NCI-H2196 (cell line): ENCODE data around the gene MRPL41.
"Not testable (repeated sequence)": the region's sequence is repeated elsewhere in the genome, so short reads cannot be mapped to it uniquely, and the experiment has no call there.

ENCODE experiments used
- DNase-seq: peaks from one replicate; lab custom pipeline; 2025; ENCODE audit not compliant: unreplicated experiment; lab: John Stamatoyannopoulos, UW

Gene MRPL41

DNA sequence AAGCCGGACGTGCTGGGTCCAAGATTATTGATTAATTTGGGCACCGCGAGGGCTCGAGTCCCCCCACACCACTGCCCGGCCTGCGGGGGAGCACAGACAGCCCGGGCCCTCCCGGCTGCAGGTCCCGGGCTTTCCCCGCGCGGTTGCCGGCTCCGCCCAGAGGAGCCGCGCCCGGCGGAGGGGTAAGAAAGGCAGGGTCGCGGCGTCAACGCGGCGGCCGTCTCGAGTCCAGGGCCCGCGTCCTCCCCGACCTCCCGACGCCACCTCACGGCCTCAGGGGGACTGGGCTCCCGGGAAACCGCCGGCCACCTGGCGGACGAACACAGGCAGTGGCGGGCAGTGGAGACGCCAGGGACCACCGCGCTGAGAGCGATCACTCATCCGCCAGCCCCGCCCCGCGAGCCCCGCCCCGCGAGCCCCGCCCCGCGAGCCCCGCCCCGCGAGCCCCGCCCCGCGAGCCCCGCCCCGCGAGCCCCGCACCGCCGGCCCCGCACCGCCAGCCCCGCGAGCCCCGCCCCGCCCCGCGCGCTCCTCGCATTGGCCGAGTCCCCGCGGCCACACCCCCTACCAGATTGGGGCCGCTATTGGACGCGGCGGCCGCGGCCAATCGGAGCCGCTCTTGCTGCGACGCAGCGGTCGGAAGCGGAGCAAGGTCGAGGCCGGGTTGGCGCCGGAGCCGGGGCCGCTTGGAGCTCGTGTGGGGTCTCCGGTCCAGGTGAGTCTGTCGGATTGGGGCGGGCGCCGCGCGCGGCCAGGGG lies at the start of gene MRPL41:
MRPL41 (plus strand) TSS at position 616 of the 758 bp plus-strand sequence. CDS start 203 bp downstream, outside the sequence.
- peak; percentile 95 for DNase-seq

DNA sequence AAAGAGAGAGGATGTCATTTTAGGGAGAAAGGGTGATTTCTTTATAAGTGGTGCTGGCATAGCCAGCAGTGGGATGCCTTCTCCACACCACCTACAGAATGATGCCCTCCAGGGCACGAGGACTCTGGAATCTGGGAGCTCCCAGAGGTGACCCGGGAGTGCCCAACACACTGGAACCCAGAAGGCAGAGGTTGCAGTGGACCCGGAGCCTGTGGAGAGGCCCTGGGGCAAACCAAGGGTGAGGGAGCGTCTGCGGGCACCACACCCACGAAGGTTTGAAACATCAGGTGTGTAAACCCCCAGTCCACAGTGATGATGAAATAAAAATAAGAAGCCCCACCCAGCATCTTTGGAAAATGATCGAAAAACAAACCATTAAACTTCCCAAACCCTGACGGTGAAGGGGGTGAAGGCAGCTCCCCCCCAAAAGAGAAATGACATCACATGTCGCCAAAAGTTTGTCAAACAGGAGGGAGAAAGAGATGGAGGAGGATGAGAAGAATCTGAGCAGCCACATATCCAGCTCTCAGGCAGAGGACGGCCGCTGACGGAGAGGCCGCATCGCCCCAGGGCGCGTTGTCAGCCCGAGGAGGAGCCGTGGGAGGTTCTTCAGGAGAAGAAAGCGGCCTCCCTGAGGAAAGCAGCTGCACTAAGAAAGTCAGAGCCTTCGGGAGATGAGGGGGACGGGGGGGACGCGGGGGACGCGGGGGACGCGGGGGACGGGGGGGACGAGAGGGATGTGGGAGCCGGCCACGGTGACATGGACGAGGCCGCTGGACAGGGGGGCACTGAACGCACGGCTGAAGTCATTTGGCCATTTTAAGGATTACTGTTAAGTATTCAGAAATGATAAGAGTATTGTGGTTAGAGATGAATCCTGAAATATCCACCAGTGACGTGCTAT lies 49.4 kb upstream of the MRPL41 start:
- DNase-seq = no peak

DNA sequence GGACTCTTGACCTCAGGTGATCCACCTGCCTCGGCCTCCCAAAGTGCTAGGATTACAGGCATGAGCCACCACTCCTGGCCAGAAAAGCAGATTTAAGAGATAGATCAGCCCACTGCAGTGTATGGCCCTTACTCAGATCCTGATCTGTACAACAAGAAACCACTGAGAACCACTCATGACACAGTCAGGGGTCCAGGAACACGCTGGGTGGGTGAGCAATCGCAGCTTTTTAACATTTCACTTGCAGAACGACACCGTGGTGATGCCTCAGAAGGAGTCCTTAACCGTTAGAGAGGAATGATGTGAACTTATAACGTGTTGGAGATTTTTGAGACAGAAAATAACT lies 47.3 kb upstream of the MRPL41 start:
- DNase-seq = no peak

DNA sequence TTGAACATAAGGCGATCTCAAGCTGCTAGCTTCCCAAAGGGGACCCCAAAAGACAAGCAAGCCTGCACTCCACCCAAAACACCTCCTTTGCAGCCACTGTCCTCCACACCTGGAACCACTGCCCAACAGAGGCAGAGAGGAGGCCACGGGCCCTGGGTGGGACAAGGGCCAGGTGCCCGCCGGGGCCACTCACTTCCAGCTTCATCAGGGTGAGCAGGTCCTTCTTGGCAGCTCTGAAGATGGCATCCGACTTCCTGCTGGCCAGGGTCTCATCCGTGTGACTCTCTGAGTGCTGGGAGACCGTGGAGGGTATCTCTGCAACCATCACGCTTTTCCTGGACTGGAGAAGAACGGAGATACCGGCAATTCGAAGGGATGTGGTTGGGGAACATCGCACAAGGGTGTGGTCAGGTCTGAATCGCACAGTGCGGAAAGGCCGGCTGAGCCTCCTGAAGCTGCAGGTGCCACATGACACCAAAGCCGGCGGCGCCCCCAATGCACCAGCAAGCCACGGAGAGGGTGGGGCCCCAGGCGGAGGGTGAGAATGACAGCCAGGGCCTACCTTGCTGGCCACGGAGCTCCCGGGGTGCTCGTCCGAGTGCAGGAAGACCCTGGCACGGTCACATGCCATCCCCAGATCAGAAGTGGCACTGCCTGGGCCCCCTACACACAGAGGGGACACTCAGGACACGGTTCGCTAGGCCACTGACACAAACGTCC lies 46.1 kb upstream of the MRPL41 start:
- DNase-seq = no peak

DNA sequence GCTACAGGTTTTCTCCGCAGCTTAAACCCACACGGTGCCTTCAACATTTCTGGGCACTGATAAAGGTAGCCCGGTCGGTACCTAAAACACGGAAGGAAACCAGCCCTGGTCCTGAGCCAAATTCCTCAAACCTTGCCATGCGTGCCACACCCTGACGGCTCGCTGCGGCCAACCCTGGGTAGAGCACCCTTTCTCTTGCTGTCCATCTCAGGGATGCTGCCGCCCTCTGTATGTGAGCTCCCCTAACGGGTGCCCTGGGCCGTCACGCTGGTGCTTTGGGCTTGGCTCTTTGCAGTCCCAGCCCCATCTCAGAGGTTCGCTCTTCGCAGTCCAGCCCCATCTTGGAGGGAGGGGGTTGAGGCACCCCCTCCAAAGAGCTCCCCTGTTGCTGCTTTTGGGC lies 45.4 kb upstream of the MRPL41 start:
- DNase-seq = no peak

DNA sequence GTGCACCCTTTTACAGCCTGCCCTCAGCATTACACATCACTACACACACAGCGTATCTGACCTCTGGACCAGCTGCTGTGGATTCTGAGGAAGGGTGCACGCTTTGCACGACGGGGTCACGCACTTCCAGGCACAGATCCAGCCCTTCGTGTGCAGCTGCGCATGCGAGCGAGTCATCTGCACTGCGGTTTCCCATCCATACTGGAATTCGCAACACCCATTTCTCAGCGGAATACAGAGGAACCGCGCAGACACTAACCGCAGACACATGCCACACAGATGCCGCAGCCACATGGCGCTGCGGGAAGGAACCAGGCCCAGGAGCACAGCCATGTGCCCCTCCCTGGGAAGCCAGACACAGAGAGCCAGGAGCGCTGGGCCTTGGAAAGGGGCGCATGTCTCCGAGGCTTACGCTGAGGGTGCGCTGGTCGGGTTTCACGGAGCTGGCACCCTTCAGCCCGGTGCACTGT lies 44.9 kb upstream of the MRPL41 start:
- DNase-seq = no peak

DNA sequence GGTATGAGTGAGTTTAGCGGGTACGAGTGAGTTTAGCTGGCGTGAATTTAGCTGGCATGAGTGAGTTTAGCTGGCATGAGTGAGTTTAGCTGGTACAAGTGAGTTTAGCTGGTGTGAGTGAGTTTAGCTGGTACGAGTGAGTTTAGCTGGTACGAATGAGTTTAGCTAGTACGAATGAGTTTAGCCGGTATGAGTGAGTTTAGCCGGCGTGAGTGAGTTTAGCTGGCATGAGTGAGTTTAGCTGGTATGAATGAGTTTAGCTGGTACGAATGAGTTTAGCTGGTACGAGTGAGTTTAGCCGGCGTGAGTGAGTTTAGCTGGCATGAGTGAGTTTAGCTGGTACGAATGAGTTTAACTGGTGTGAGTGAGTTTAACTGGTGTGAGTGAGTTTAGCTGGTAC lies 42.5 kb upstream of the MRPL41 start:
- no peak for DNase-seq

DNA sequence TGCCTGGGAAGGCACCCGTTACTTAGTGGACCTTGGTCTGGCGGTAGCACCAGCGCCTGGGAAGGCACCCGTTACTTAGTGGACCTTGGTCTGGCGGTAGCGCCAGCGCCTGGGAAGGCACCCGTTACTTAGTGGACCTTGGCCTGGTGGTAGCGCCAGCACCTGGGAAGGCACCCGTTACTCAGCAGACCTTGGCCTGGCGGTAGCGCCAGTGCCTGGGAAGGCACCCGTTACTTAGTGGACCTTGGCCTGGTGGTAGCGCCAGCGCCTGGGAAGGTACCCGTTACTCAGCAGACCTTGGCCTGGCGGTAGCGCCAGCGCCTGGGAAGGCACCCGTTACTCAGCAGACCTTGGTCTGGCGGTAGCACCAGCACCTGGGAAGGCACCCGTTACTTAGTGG lies 40.6 kb upstream of the MRPL41 start:
- DNase-seq = not testable (repeated sequence)

DNA sequence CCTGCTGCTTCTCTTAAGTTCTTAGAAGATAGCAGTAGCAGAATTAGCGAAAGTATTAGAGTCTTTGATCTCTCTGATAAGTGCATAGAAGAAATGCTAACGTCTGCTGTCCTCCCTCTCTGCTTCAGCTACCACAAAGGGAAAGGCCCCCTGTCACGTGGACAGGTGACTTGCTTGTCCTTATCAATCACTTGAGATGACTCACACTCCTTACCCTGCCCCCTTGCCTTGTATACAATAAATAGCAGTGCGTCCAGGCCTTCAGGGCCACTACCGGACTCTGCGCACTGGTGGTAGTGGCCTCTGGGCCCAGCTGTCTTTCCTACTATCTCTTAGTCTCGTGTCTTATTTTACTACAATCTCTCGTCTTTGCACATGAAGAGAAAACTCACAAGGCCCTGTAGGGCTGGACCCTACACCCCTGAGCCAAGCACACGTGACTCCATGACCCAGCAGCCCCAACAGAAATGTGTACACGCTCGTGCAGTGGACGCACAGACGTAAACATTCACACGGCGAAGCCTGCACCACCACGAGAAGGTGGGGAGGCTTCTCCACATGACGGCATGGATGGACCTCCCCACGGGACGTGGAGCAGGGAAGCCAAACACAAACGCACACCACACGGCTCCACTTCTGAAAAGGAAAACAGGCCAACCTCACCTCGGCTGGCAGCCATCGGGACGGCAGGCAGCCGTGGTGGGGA lies 39.8 kb upstream of the MRPL41 start:
- DNase-seq = no peak

DNA sequence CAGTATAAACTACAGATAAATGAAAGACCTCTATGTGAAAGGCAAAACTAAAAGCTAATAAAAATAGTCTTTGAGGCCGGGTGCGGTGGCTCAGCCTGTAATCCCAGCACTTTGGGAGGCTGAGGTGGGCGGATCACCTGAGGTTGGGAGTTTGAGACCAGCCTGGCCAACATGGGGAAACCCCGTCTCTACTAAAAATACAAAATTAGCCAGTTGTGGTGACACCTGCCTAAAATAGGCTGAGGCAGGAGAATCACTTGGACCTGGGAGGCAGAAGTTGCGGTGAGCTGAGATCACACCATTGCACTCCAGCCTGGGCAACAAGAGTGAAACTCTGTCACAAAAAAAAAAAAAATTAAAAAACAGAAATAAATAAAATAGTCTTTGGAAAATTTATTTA lies 38.5 kb upstream of the MRPL41 start:
- not testable (repeated sequence) for DNase-seq

DNA sequence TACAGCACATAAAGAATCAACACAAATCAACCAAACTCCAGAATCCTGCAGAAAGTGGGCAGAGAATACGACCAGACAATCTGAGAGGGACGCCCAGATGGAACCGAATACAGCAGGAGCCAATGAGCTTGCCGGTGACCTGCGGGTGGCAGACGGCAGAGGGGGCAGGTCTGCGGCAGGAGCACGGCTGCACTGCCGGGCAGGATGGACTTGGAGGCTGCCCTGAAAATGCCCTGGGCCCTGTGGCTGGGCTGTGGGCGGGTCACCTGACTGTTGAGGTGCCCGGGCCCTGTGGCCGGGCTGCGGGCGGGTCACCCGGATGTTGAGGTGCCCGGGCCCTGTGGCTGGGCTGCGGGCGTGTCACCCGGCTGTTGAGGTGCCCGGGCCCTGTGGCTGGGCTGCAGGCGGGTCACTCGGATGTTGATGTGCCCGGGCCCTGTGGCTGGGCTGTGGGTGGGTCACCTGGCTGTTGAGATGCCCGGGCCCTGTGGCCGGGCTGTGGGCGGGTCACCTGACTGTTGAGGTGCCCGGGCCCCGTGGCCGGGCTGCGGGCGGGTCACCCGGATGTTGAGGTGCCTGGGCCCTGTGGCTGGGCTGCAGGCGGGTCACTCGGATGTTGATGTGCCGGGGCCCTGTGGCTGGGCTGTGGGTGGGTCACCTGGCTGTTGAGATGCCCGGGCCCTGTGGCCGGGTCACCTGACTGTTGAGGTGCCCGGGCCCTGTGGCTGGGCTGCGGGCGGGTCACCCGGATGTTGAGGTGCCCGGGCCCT lies 37.7 kb upstream of the MRPL41 start:
- DNase-seq = not testable (repeated sequence)

DNA sequence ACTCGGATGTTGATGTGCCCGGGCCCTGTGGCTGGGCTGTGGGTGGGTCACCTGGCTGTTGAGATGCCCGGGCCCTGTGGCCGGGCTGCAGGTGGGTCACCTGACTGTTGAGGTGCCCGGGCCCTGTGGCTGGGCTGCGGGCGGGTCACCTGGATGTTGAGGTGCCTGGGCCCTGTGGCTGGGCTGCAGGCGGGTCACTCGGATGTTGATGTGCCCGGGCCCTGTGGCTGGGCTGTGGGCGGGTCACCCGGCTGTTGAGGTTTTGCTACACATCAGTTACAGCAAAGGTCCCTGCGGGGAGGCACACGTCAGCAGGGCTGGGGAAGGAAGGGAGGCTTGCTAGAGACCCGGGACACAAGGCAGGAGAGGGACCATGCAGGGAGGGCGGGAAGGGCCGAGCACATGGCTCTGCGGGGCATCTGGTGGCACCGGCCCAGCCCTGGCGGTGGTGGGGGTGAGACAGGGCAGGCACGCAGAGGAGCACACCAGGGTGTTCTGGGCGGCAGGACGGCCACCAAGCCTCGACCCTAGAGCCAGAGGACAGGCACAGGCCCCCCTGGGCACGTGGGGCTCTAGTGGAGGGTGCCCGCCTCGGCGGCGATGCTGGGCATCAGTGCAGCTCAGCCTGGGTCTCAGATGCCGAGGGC lies 36.9 kb upstream of the MRPL41 start:
- no peak for DNase-seq

DNA sequence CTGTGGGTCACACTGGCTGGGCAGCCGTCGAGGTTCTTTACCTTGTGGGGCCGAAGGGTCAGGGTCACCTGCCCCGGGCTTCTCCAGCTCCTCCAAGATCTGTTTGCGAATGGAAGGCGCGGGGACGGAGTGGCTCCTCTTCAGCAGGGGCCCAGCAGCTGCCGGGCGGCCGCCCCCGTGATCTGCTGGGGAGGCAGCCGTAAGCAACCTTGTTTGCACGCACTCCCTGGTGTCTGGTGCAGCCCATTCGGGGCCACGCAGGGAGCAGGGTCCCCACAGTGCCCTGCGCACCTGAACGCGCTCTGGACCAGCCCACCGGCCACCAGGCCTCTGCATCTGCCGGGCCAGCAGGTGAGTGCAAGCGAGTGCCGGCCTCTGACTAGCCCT lies 36.3 kb upstream of the MRPL41 start:
- DNase-seq = no peak

DNA sequence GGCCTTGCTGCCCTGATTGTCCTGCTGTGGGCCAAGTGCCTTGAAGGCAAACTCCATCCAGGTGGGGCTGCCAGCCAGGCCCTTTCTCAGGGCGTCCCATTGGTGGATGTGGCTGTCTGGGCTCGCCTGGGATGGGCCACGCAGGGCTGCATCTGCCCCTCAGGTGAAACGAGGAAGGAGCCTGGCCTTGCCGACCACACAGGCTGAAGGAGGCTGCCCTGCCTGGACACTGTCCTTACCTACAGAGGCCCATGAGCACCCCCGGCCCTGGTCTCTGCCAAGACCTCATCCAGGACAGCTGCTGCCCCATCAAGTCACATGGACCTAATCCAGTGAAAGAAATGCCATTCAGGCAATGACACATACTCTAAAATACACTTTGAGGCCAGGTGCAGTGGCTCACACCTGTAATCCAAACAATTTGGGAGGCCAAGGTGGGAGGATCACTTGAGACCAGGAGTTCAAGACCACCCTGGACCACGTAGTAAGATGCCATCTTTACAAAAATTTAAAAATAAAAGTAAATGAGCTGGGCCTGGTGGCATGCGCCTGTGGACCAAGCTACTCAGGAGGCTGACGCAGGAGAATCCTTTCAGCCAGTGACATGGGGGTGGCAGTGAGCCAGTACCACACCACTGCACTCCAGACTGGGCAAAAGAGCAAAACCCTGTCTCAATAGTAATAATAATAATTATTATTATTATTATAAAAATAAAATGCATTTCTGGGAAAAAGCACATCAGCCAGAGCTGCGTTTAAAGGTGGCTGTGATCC lies 35.3 kb upstream of the MRPL41 start:
- DNase-seq = no peak

DNA sequence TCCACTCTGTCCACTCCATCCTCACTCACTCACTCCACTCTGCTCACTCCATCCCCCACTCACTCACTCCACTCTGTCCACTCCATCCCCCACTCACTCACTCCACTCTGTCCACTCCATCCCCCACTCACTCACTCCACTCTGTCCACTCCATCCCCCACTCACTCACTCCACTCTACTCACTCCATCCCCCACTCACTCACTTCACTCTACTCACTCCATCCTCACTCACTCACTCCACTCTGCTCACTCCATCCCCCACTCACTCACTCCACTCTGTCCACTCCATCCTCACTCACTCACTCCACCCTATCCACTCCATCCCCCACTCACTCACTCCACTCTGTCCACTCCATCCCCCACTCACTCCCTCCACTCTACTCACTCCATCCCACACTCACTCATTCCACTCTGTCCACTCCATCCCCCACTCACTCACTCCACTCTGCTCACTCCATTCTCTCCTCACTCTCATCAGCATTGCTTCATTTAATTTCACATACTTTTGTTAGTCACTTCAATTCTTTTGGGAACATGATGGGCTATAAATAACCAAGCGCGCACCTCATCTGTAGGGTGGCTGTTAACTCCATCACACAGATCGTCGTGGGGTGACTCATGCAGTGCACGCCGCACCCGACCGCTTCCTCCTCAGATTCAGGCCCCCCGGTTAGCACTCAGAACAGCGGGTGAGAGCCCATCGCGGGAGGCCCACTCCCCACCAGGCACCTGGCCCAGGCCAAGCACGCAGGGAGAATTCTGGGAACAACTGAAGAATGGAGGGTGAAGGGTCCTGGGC lies 32.8 kb upstream of the MRPL41 start:
- not testable (repeated sequence) for DNase-seq

DNA sequence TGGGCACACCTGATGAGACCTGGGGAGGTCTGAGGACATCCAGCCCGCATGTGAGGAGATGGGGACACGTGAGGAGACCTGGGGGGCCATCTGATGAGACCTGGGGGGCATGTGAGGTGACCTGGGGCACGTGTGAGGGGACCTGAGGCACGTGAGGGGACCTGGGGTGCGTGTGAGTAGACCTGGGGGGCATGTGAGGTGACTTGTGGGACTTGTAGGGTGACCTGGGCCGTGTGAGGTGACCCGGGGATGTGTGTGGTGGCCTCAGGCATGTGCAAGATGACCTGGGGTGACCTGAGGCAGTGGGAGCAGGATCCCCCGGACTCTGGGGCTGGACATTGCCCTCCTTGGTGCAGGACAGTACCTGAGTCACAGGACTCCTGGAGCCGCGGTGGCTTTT lies 32.1 kb upstream of the MRPL41 start:
- no peak for DNase-seq

DNA sequence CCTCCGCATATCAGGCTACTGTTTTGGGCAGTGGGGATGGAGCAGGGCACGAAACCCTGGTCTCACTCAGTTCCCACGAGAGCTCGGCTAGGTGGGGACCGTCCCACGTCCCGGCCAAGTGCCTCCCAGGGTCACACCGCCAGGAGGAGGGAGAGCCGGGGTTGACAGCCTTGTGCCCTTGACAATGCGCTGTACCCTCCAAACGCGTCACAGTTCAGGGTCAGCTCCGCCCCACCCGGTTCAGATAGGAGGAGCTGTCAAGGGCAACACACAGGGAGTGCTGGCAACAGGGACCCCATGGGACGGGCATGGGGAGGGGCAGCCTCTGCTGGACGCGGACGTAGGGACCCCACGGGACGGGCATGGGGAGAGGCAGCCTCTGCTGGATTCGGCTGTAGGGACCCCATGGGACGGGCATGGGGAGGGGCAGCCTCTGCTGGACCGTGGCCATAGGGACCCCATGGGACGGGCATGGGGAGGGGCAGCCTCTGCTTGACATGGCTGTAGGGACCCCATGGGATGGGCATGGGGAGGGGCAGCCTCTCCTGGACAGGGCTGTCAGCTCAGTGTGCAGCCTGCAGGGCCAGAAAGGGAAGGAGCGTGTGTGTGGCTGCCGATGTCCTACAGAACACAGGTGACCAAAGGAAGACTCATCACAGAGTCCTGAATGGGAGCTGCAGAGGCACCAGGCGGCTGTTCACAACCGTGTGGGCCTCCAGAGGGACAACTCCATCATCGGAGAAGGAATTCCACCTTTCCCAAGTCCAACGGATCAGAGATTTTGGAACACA lies 30.9 kb upstream of the MRPL41 start:
- DNase-seq = no peak
